Fibroblast of lung (primary cell): ENCODE measurements around the gene TPMT.

Experiments
- EZH2 ChIP-seq: IDR thresholded peaks from 2 replicates; pipeline ENCODE4 v1.5.1; 2012; ENCODE audit warnings: low read length, control low read depth, mild to moderate bottlenecking; ENCODE audit errors: missing control alignments
- TF ChIP-seq, protein P1 (sequence below), 2 donors: IDR thresholded peaks in 1 of 2; conservative IDR thresholded peaks in 1 of 2; 1 replicate in 1 of 2; 2 replicates in 1 of 2; pipeline ENCODE4 v1.5.1; 2011 to 2012; ENCODE audit warnings: low read length in 2 of 2, control low read depth in 1 of 2, inconsistent platforms in 1 of 2, low read depth in 1 of 2, mild to moderate bottlenecking in 1 of 2

DNA sequence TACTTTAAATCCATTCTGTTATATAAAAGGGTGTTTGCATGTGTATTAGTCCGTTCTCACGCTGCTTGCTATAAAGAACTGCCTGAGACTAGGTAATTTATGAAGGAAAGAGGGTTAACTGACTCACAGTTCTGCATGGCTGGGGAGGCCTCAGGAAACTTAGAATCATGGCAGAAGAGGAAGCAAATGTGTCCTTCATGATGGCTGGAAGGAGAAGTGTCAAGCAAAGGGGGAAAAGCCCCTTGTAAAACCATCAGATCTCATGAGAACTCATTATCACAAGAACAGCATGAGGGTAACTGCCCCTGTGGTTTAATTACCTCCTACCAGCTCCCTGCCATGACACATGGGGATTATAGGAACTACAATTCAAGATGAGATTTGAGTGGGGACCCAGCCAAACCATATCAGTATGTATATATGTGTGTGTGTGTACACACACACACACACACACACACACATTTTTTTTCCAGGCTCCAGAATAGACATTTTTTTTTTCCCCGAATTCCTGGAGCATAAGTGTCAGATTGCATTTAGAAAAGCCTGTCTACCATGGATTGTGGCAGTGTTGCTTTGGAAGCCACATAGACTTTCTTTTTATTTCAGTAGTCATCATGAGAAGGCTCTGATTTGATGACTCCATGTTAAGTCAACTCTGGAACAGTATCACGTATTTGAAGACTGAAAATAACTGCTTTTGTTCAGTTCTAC is 31.8 kb upstream of the TPMT start:
- TF ChIP-seq, protein P1, sequence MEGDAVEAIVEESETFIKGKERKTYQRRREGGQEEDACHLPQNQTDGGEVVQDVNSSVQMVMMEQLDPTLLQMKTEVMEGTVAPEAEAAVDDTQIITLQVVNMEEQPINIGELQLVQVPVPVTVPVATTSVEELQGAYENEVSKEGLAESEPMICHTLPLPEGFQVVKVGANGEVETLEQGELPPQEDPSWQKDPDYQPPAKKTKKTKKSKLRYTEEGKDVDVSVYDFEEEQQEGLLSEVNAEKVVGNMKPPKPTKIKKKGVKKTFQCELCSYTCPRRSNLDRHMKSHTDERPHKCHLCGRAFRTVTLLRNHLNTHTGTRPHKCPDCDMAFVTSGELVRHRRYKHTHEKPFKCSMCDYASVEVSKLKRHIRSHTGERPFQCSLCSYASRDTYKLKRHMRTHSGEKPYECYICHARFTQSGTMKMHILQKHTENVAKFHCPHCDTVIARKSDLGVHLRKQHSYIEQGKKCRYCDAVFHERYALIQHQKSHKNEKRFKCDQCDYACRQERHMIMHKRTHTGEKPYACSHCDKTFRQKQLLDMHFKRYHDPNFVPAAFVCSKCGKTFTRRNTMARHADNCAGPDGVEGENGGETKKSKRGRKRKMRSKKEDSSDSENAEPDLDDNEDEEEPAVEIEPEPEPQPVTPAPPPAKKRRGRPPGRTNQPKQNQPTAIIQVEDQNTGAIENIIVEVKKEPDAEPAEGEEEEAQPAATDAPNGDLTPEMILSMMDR (conservative IDR thresholded peaks at IDR 0.05 in 1 of 2, IDR thresholded peaks at IDR 0.05 in 1 of 2; ENCODE audit: low read depth in 1 of 2, low read length in 2 of 2) = no peak
- no peak for TF ChIP-seq EZH2
